Activated CD4-positive, alpha-beta T cell treated with anti-CD3 and anti-CD28 coated beads, Interleukin-2, amount 10 ng/mL, durations not matched to agents 7 days and 5 days (primary cell): ENCODE results near the gene SNAPIN. TPM values are rescaled to one million over a fixed set of nuclear protein-coding genes. Genes with fewer than 3 reads are reported as not detected.

Source experiments
- CTCF ChIA-PET: fragments of 350-600 bp; sonication (Branson Sonifier 250); formaldehyde crosslinking; loops from one replicate; lab custom pipeline; 2021; ENCODE audit warnings: antibody characterized with exemption; lab: Charles Lee
- POLR2A ChIA-PET: fragments of 350-600 bp; sonication (Branson Sonifier 250); formaldehyde crosslinking; loops from one replicate; lab custom pipeline; 2021; ENCODE audit warnings: antibody characterized with exemption; lab: Charles Lee
- DNase-seq: peaks from one replicate; pipeline ENCODE4 v3.0.0-alpha.2; 2020
- H3K27ac Mint-ChIP-seq: one replicate; pipeline ENCODE4 v1.8.0; 2021; ENCODE audit warnings: mild to moderate bottlenecking, moderate library complexity, mixed read lengths
- H3K27me3 Mint-ChIP-seq: one replicate; pipeline ENCODE4 v1.8.0; 2021; ENCODE audit warnings: mixed read lengths
- H3K36me3 Mint-ChIP-seq: one replicate; pipeline ENCODE4 v1.8.0; 2021; ENCODE audit warnings: low read depth, mixed read lengths
- H3K4me1 Mint-ChIP-seq: one replicate; pipeline ENCODE4 v1.8.0; 2021; ENCODE audit warnings: mixed read lengths
- H3K4me3 Mint-ChIP-seq: one replicate; pipeline ENCODE4 v1.8.0; 2021; ENCODE audit warnings: mild to moderate bottlenecking, moderate library complexity, mixed read lengths
- H3K9me3 Mint-ChIP-seq: one replicate; pipeline ENCODE4 v1.8.0; 2021; ENCODE audit warnings: mixed read lengths
- total RNA-seq, 2 experiments: library from RNA; stranded (reverse); gene quantifications; one replicate each; pipeline ENCODE4 v1.2.3, GENCODE V29; 2021

SNAPIN gene
- total RNA-seq, 2 experiments from 2014 or later = 36.1 to 39.6 TPM

DNA sequence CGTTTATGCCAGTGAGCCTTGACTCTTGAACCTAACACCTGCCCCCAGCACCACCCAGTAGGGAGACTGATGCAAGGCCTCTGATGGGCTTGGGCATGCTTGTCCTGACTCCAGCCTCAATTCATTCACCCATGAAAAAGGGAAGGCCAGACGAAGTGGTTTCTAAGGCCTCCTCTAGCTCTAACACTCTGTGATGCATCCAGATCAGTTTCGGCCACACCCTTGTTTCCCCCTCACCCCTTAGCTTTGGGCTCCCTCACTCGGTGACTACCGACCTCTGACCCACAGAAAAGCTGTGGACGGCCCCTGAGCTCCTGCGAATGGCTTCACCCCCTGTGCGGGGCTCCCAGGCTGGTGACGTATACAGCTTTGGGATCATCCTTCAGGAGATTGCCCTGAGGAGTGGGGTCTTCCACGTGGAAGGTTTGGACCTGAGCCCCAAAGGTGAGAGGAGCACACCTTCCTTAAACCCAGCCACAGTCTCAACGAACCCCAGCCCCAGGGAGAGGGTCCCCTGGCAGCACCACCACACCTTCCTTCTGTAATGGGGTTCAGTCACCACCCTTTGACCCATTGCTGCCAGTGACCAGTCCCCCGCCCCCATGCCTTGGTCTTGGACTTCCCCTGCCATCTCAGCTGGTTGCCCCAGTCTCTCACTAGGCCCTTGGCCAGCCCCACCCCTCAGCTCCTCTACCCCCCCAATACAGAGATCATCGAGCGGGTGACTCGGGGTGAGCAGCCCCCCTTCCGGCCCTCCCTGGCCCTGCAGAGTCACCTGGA is 29.0 kb downstream of the SNAPIN start:
- peaks cover 11% of the 10 kb centered on the region for H3K27me3 Mint-ChIP-seq
- no peaks in the 10 kb centered on the region for H3K36me3 Mint-ChIP-seq
- no peak overlapping the region for H3K27ac Mint-ChIP-seq
- no peak for DNase-seq
- POLR2A ChIA-PET = no interaction called here
- H3K4me3 Mint-ChIP-seq = no peak overlapping the region
- no peaks in the 10 kb centered on the region for H3K4me1 Mint-ChIP-seq
- H3K9me3 Mint-ChIP-seq = no peaks in the 10 kb centered on the region
- CTCF ChIA-PET = interaction anchor here (0.6 to 1.0 kb wide), 2 partner anchors 70 to 280 kb away, joined by 3 to 4 read pairs; partner anchors contain the start of gene CREB3L4

DNA sequence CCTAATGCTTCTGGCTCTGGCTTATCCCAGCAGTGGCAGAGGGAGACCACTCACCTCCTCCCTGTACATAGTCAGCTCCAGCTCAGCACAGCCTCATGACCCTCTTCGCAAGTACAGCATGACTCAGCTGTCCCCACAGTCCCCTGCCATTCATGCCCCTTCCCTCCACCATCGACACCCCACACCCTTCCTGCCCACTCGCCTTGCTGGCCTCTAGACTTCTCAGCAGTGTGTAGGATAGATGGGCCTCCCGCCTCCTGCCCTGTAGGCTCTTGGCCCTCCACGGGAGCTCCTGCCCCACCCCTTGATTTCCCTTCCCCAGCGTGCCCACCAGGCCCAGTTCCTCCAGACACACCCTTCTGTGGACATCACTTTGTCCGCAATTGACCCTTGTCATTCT is 29.8 kb downstream of the SNAPIN start:
- CTCF ChIA-PET = no interaction called here
- H3K27ac Mint-ChIP-seq = peak overlapping the region; percentile 58
- no peak for DNase-seq
- H3K9me3 Mint-ChIP-seq = no peaks in the 10 kb centered on the region
- no peaks in the 10 kb centered on the region for H3K4me1 Mint-ChIP-seq
- POLR2A ChIA-PET = no interaction called here
- peaks cover 11% of the 10 kb centered on the region for H3K27me3 Mint-ChIP-seq
- no peak overlapping the region for H3K4me3 Mint-ChIP-seq
- no peaks in the 10 kb centered on the region for H3K36me3 Mint-ChIP-seq

DNA sequence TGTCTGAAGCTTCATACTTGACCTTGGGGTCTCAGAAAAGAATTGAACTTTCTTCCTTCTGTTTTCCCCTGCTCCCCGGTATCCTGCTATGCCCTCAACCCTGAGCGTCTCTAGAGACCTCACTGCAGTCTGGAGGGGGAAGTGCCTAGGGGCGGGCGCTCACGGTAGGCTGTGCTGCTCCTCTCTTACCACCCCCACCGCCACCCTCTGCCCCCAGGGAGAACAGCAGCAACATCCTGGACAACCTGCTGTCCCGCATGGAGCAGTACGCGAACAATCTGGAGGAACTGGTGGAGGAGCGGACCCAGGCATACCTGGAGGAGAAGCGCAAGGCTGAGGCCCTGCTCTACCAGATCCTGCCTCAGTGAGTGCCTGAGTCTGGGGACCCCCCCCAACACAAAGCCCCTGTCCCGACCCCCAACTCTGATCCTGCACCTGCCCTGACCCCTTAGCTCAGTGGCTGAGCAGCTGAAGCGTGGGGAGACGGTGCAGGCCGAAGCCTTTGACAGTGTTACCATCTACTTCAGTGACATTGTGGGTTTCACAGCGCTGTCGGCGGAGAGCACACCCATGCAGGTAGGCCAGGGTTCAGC is 30.3 kb downstream of the SNAPIN start:
- no peaks in the 10 kb centered on the region for H3K36me3 Mint-ChIP-seq
- no peak overlapping the region for H3K4me3 Mint-ChIP-seq
- H3K27ac Mint-ChIP-seq = no peak overlapping the region
- ChIA-PET POLR2A (no interaction called here), CTCF (no interaction called here)
- peaks cover 8% of the 10 kb centered on the region for H3K27me3 Mint-ChIP-seq
- H3K4me1 Mint-ChIP-seq = no peaks in the 10 kb centered on the region
- H3K9me3 Mint-ChIP-seq = no peaks in the 10 kb centered on the region
- no peak for DNase-seq

DNA sequence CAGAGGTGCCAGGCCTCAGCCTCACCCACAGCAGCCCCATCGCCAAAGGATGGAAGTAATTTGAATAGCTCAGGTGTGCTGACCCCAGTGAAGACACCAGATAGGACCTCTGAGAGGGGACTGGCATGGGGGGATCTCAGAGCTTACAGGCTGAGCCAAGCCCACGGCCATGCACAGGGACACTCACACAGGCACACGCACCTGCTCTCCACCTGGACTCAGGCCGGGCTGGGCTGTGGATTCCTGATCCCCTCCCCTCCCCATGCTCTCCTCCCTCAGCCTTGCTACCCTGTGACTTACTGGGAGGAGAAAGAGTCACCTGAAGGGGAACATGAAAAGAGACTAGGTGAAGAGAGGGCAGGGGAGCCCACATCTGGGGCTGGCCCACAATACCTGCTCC is 35.0 kb downstream of the SNAPIN start:
- DNase-seq = no peak
- Mint-ChIP-seq H3K9me3 (no peaks in the 10 kb centered on the region), H3K4me1 (peaks cover 3% of the 10 kb centered on the region), H3K4me3 (no peak overlapping the region), H3K27ac (no peak overlapping the region), H3K36me3 (no peaks in the 10 kb centered on the region), H3K27me3 (peaks cover 2% of the 10 kb centered on the region)
- ChIA-PET CTCF (no interaction called here), POLR2A (no interaction called here)

DNA sequence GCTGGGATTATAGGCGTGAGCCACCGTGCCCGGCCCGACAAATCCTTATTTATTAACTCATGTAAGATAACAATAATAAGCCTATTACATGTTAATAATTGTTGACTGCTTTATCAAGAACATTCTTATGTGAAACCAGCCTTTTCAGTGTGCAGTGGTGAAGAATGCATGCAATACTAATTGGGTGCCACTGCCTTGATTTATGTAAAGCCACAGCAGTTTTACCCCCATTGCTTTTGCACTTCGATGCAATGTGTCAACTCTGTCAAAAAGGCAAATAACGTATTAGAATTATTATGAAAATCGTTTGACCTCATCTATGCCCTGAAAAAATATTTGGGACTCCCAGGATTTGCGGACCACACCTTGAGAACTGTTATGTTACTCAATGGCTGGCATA is 38.2 kb downstream of the SNAPIN start:
- no peak overlapping the region for H3K27ac Mint-ChIP-seq
- no peaks in the 10 kb centered on the region for H3K9me3 Mint-ChIP-seq
- ChIA-PET CTCF (interaction anchor here (1.3 kb wide), 1 partner anchor 16 kb away, joined by 5 read pairs; no protein-coding TSS in a partner anchor), POLR2A (no interaction called here)
- no peak overlapping the region for H3K4me3 Mint-ChIP-seq
- peaks cover 3% of the 10 kb centered on the region for H3K4me1 Mint-ChIP-seq
- no peaks in the 10 kb centered on the region for H3K36me3 Mint-ChIP-seq
- H3K27me3 Mint-ChIP-seq = no peaks in the 10 kb centered on the region
- DNase-seq = no peak

DNA sequence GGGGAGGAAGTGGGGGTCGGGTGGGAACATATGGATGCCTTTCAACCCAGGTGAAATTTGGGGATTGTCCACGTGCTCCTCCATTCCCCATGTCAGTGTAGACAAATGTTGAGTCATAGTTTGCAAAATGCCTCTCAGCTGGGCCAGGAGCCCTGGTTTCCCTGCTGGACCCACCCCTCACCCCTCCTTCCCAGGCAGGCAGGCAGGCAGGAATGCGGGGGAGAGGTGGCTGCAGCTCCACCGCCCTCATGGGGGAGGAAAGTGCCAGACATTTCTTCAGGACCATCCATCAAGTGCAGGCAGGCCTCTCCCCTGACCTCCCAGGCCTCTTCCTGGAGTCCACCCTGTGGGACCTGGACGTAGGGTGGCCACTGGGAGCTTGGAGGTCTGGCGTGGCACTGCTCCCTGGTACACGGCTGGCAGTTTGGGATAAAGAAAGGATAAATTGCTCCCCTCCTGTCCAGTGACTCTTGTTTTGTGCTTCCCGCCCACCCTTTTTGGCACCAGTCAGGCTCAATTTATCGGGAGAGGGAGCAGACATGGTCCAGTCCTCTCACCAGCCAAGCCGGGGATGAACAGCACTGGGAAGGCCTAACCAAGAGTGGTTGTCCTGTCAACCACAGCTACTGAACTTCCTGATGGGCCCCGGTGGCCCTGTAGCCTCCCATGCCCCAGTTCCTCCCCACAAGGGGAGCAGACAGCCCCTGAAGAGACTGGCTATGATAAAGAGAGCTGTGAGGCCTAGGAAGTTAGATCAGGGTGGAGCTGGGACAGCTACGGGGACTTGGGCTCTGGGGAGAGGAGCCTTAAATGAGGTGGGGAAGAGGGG is 38.9 kb downstream of the SNAPIN start:
- Mint-ChIP-seq H3K9me3 (no peaks in the 10 kb centered on the region), H3K27me3 (no peaks in the 10 kb centered on the region), H3K27ac (peak overlapping the region; percentile 60), H3K36me3 (no peaks in the 10 kb centered on the region), H3K4me1 (peaks cover 3% of the 10 kb centered on the region), H3K4me3 (no peak overlapping the region)
- CTCF ChIA-PET = interaction anchor here (1.9 kb wide), 1 partner anchor 14 kb away, joined by 6 read pairs; no protein-coding TSS in a partner anchor
- DNase-seq = no peak
- POLR2A ChIA-PET = no interaction called here

DNA sequence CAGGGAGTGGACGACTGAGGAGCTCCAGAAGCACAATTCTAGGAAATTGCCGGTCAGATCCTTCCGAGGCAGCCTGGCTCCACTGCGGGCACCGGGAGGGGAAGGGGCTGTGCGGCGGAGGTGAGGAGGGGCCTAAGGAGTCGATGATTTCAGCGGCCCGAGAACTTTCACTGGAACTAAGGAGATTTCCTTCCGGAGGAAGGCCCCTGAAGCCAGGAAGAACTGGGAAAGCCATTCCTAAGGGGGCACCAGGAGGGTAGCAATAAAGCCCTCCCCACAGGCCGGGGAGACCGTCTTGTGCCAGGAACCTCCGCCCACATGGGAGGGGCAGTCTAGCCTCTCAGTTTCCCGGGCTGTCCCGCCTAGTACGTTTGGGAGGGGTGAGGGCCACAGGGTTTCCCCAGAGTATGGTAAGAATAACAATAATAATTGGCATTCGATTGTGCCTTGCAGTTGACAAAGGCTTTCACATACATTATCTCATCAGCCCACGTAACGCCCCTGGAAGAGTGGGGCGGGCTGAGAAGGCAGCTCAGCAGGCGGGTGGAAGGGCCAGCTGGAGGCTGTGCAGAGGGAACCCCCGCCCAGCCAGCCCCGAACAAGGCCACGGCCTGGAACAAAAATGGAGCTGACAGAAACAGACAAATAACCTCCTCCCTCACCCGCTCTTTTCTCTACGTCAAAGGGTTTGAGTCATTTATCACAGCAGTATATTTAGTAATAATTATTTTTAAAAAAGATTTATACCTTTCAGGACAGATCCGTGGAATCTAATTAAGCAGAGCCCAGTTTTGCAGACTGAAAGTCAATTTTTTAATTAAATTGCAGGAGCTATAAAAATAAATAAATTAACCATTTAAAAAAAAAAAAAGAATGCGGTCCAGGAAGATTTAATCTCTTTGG is 39.8 kb downstream of the SNAPIN start:
- Mint-ChIP-seq H3K4me3 (no peak overlapping the region), H3K27me3 (no peaks in the 10 kb centered on the region), H3K36me3 (no peaks in the 10 kb centered on the region), H3K9me3 (no peaks in the 10 kb centered on the region), H3K27ac (peak overlapping the region; percentile 60), H3K4me1 (peaks cover 3% of the 10 kb centered on the region)
- DNase-seq = no peak
- ChIA-PET POLR2A (no interaction called here), CTCF (interaction anchor here (1.9 kb wide), 1 partner anchor 15 kb away, joined by 6 read pairs; no protein-coding TSS in a partner anchor)

DNA sequence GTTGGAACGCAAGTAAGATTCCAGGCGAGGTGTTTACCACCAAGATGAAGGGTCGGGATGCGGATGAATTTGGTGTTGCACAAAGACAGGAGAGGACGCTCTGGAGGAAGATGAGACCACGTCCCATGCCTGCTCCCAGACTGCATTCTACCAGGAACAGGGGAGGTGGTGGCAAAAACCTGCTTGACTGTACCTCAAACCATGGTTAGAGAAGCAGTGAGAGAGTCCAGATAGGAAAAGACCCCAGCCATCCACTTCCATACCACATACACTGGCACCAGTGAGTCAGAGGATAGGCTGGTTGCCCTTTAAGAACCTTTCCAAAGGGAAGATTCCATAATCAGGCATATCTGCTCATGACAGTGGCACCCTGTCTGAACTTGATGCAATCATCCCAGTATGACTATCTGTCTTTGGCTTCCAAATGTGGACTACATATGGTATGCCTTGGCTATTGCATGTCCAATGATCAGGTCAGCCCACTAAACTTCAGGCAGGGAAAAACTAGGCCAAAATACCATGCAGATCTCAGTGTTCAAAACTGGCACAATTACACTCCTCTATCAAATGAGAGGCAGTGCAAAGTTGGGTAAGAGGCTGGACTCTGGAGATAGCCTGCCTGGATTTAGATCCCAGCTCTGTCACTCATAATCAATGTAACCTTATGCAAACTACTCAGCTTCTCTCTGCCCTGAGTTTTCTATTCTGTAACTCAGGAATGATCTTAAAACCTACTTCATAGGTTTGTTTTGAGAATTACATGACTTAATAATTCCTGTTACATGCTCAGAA is 40.6 kb downstream of the SNAPIN start:
- peaks cover 3% of the 10 kb centered on the region for H3K4me1 Mint-ChIP-seq
- no peaks in the 10 kb centered on the region for H3K36me3 Mint-ChIP-seq
- DNase-seq = no peak
- ChIA-PET POLR2A (no interaction called here), CTCF (interaction anchor here (1.9 kb wide), 1 partner anchor 16 kb away, joined by 6 read pairs; no protein-coding TSS in a partner anchor)
- no peaks in the 10 kb centered on the region for H3K9me3 Mint-ChIP-seq
- no peak overlapping the region for H3K4me3 Mint-ChIP-seq
- no peaks in the 10 kb centered on the region for H3K27me3 Mint-ChIP-seq
- H3K27ac Mint-ChIP-seq = no peak overlapping the region

DNA sequence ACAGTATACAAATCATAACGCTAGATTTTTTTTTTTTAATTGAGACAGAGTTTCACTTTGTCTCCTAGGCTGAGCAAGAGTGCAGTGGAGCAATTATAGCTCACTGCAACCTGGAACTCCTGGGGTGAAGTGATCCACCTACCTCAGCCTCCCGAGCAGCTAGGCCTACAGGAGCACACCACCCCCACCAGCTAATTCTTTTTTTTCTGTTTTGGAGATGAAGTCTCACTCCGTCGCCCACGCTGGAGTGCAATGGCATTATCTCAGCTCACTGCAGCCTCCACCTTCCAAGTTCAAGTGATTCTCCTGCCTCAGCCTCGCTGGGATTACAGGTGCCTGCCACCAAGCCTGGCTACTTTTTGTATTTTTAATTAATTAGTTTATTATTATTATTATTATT is 41.3 kb downstream of the SNAPIN start:
- Mint-ChIP-seq H3K27ac (peak overlapping the region; percentile 41), H3K27me3 (no peaks in the 10 kb centered on the region), H3K9me3 (no peaks in the 10 kb centered on the region), H3K36me3 (no peaks in the 10 kb centered on the region), H3K4me1 (peaks cover 3% of the 10 kb centered on the region), H3K4me3 (no peak overlapping the region)
- POLR2A ChIA-PET = no interaction called here
- CTCF ChIA-PET = no interaction called here
- no peak for DNase-seq

DNA sequence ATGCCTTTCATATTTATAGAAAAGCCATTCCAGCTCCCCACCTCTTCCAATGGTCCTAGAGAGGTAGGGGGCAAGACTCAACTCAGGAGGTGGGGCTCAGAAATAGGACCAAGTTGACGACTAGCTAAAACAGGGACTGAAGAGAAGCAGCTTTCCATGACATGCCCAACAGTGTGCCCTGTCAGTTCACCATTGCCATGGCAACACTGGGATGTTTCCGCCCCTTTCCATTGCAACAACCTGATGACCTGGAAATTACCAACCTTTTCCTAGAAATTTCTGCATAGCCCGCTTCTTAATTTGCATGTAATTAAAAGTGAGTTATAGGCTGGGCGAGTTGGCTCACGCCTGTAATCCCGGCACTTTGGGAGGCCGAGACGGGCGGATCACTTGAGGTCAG is 47.0 kb downstream of the SNAPIN start:
- CTCF ChIA-PET = no interaction called here
- POLR2A ChIA-PET = no interaction called here
- no peaks in the 10 kb centered on the region for H3K36me3 Mint-ChIP-seq
- H3K4me1 Mint-ChIP-seq = no peaks in the 10 kb centered on the region
- DNase-seq = no peak
- H3K9me3 Mint-ChIP-seq = no peaks in the 10 kb centered on the region
- no peaks in the 10 kb centered on the region for H3K27me3 Mint-ChIP-seq
- H3K27ac Mint-ChIP-seq = no peak overlapping the region
- H3K4me3 Mint-ChIP-seq = no peak overlapping the region

DNA sequence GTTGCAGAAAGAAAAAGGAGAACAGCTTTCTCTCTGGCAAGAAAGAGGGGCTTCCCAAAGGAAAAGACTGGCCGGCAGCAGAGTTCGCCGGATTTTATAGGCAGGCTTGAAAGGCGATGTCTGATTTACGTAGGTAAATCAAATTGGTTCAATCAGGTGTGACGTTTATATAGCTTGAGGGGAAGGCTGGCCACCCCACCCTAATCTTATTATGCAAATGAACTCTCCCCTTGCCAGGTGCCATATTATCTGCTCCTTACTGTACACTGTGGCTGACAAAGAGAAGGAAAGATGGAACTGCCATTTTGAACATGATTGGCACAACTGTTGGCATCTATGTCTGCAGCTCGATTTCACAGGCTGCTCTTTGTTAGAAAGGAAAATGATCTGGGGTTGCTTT is 52.5 kb downstream of the SNAPIN start:
- ChIA-PET POLR2A (interaction anchor here (0.6 kb wide), 1 partner anchor 52 kb away, joined by 4 read pairs; no protein-coding TSS in a partner anchor), CTCF (interaction anchor here (0.6 to 1.9 kb wide), 2 partner anchors 25 to 503 kb away, joined by 4 read pairs; no protein-coding TSS in a partner anchor)
- Mint-ChIP-seq H3K4me3 (no peak overlapping the region), H3K9me3 (no peaks in the 10 kb centered on the region), H3K27ac (no peak overlapping the region), H3K36me3 (no peaks in the 10 kb centered on the region), H3K27me3 (peaks cover 12% of the 10 kb centered on the region), H3K4me1 (no peaks in the 10 kb centered on the region)
- no peak for DNase-seq
